ENCODE data around the gene ATE1.
"Not testable (repeated sequence)": the region's sequence is repeated elsewhere in the genome, so short reads cannot be mapped to it uniquely, and the experiment has no call there.

ATE1 gene

DNA sequence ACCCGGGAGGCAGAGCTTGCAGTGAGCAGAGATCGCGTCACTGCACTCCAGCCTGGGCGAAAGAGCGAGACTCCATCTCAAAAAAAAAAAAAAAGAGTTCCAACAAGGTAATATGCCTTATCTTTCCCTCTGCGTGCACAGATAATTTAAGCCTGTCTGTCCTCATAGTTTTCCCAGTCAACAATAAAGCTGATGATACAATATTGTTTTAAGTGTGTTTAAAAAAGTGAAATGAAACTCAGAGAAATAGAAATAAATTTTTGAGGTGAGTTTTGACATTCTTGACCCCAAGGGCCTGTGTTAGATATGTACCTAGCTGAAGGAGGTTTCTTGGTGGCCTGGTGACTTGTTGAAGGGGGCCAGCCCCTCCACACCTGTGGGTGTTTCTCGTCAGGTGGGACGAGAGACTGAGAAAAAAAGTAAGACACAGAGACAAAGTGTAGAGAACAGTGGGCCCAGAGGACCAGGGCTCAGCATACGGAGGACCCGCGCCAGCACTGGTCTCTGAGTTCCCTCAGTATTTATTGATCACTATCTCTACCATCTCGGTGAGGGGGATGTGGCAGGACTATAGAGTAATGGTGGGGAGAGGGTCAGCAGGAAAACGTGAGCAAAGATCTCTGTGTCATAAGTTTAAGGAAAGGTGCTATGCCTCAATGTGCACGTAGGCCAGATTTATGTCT lies 1.9 kb upstream of the ATE1 start:
- not testable (repeated sequence) for DNase-seq (ENCODE audit: low spot score)

DNA sequence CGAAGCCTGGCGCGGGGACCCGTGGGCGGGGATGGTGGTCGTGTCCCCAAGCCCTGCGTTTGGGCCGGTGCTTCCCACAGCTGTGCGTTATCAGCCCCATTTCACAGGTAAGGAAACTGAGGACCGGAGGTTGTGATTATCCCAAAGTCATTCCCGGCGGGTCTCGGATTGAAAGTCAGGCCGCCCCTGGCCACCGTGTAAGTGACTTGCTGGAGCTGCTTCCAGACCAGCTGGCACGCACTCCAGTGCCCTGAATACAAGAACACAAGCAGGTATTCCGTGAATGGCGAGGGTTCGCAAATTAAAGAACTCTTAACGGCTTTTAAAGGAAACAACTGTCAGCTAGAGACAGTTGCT lies 675 bp upstream of the ATE1 start:
- DNase-seq (ENCODE audit: low spot score) = no peak

DNA sequence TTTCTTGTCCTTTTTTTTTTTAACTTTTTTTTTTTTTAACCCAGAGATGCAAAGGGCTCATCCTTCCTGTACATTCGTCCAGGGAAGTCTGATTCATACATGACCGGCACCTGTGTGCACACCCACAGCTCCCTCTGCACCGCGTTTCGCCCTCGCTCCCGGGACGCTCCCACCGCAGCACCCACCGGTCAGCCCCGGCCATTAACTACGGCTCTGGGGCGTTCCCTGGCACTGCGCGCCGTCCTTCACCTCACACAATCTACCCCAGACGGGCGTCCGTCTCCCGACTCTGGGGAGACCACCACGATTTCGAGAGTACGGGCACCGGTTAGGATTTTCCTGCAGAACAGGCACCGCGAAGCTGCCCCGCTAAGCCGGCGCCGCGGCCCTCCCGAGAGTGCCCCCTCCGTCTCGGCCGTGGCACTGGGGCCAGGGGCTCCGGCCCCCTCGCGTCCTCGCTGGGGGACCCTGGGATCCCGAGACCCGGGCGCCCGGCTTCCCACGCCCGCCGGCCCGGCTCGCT lies 452 bp downstream of the ATE1 start:
- DNase-seq (ENCODE audit: low spot score) = peak; percentile 74

DNA sequence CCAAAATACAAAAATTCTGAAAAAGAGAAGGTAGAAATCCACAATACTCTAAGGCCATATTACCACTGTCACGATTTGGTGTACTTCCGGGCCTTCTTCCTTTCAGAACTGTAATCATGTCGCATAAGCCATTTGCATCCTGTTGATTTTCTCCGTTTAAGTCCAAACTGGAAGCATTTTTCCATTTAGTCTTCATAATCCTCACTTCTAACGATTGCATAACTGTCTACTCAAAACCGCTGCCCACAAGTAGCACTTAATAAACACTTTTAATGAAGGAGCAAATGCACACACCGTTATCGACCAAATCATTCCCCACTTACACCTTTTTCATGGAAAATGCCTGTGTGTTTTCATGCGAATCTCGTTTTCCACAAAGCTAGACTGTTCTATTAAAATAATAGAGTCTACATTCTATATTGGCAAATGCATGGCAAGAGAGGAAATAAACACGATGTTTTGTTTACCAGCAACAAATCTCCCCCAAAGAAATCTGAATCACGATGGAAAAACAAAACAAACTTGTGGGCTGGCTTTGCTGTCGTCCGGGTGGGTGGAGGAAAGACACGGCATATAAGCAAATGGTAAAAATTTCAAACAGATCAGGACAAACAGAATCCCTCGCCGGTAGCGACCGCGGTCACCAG lies 1.0 kb downstream of the ATE1 start:
- peak; percentile 54 for DNase-seq (ENCODE audit: low spot score)

DNA sequence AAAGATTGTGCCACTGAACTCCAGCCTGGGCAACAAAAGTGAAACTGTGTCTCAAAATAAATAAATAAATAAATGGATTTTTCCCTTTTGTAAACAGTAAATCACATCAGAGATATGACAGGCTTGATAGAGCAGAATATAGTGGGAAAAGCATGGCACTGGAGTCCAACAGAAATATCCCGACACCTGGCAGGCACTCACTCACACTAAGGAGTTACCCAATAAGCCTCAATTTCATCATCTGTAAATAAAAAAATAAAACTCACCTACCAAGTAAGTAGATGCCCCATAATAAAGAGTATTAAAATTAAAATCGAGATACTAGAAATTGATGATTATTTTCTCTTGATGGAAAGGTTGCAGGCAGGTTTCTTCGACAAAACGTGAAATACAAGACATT lies 1.7 kb downstream of the ATE1 start:
- no peak for DNase-seq (ENCODE audit: low spot score)

DNA sequence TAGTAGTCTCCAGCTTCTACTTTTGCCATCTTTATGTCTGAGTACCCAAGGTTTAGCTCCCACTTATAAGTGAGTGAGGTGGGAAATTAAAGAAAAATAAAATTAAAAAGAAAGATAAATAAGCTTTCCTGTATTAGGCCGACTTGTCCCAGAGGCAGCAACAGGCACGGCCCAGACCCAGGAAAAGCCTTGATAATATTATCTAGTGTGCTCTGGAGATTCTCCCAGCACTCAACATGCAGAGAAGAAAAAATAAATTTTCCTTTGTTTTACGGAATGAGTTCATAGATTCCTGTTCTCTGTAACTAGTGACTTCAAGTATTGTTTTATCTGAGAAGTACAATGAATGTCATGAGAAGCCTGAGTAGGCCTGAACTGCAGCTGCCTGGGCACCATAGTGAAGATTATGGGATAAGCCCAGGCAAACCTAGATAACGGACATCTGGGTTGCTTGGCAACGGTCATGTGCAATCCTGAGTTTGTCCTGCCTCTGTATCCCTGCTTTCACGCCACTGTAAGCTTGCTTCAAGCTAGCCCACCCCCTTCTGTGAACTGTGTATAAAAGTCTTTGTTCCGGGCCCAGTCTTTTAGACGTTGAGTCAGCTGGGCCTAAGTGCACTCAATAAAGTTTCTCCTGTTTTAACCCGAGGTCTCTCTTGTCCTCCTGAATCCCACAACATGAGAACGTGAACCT lies 6.4 kb downstream of the ATE1 start:
- no peak for DNase-seq (ENCODE audit: low spot score)

DNA sequence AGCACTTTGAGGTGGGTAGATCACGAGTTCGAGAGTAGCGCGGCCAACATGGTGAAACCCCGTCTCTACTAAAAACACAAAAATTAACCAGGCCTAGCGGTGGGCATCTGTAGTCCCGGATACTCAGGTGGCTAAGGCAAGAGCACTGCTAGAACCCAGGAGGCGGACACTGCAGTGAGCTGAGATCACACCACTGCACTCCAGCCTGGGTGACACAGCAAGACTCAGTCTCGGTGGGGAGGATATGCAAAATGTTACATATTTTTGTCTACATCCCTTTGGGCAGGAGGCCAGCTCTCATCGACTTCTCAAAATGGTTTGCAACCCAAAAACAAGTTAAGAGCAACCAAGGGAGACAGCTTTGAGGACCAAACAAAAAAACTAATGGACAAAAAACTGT lies 8.2 kb downstream of the ATE1 start:
- DNase-seq (ENCODE audit: low spot score) = no peak

DNA sequence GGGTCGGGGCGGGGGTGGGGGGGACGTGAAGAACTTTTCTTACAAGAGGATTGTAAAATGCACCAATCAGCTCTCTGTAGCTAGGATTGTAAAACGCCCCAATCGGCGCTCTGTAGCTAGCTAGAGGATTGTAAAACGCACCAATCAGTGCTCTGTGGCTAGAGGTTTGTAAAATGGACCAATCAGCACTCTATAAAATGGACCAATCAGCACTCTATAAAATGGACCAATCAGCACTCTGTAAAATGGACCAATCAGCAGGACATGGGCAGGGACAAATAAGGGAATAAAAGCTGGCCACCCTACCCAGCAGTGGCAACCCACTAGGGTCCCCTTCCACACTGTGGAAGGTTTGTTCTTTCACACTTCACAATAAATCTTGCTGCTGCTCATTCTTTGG lies 9.0 kb downstream of the ATE1 start:
- not testable (repeated sequence) for DNase-seq (ENCODE audit: low spot score)

DNA sequence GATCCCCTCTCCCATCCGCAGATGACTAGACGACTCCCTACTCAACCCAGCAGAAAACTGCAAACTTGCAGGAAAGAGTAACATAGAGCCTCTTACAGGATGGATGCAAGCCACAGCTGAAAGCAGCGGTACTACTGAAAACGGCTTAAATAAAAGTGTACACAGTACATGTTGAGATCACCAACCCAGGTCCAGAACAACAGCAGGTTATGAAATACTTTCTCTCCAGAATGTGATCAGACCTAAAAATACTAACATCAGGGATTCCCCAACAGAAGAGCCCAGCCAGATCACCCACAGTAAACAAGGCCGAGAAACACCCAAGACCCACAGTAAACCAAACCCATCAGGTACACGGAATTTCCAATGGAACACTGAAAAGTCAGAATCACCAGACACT lies 13.2 kb downstream of the ATE1 start:
- DNase-seq (ENCODE audit: low spot score) = no peak

DNA sequence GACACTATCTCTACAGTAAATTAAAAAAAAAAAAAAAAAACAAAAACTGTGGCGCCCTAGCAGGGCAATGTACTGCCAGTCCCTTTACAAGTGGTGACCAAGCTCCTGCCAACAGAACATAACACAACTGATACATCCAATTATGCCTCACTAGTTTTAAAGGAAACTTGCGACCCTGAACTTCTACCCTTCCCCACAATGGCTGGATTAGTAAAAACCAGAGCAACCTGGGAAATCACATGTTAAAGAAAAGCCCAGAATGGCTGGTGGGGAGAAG lies 16.5 kb downstream of the ATE1 start:
- no peak for DNase-seq (ENCODE audit: low spot score)

DNA sequence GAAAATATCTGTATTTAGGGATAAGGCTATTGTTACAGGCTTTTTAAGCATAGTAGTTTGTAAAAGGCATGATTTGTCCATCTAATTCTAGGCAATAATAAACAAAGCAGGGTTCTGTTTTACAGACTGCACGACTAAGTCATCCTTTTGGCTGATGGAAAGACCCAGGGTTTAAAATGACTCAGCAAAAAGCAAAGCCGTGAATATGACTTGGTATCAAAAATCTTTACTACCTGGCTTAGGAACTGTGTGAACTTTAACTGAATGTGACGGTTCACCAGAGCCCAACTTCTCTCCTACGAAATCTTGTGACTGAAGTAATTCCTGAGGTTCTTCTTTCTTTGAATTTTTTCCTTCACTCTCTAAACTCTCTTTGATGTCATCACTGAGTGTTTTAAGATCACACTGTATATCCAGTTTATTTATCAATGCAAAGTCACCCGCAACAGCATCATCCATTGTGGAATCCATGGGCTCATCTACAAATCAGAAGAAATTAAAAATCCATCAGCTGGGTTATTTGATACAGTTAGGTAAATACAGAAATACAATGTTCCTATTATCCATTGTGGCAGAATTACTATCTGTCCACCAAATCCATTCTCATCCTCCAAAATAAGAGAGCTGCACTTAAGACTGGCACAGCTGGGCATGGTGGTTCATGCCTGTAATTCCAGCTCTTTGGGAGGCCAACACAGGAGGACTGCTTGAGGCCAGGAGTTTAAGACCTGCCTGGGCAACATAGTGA lies 17.0 kb downstream of the ATE1 start:
- DNase-seq (ENCODE audit: low spot score) = peak; percentile 30

DNA sequence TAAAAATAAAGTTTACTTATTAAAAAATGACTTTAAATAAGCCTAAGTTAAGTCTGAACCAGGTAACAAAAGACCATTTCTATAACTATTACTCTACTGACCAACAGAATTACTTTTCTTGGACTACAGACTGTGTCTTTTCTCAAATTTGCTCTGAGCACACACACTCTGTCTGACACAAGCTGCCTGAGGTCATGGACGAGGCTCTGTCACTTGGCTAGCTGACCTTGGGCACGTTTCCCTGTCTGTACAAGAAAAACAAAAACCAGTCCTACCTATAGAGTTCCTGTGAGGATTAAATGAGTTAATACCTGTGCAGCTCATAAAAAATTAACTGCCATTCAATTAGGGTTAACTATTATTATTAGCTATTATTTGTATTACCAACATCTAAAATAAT lies 22.9 kb downstream of the ATE1 start:
- no peak for DNase-seq (ENCODE audit: low spot score)

DNA sequence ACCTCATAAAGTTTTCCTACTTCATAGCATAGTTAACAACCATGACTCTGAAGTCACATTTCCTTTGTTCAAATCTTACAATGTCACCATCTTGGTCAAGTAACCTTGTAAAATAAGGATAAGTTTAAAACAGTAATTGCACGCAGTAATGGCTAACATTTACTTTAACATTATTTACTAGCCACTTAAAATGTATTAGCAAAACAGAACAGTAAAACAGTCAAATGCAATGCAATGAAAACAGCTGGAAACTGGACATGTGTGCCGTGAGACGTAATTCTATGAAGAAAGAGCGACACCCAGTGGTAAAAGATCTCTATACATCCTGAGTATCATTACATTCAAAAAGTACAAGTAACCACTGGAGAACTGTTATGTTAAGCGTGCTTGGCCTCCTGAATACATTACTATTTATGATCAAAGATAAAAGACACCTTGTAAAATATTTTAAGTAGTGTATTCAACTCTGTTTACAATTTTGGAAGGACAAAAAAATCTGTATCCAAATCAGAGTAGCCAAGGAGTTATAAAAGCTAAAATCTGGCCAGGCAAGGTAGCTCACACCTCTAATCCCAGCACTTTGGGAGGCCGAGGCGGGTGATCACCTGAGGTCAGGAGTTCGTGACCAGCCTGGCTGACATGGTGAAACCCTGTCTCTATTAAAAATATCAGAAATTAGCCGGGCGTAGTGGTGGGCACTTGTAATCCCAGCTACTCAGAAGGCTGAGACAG lies 27.2 kb downstream of the ATE1 start:
- peak; percentile 74 for DNase-seq (ENCODE audit: low spot score)

DNA sequence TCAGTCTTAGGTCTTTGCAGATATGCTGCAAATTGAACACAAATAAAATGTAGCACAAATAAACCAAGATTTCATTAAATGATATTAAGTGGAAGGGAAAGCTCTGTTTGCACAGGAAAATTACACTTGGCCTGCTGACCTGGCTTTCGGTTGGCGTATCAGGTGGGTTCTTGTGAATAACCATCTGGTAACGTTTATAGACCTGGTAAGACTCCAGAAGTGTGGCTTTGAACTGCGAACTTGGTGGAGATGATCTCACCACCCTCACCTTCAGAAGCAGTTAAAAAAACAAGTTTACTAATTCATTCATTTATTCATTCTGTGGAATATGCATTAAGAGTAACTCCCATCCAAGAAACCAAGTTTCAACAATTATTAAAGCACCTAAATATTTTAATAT lies 28.1 kb downstream of the ATE1 start:
- no peak for DNase-seq (ENCODE audit: low spot score)

DNA sequence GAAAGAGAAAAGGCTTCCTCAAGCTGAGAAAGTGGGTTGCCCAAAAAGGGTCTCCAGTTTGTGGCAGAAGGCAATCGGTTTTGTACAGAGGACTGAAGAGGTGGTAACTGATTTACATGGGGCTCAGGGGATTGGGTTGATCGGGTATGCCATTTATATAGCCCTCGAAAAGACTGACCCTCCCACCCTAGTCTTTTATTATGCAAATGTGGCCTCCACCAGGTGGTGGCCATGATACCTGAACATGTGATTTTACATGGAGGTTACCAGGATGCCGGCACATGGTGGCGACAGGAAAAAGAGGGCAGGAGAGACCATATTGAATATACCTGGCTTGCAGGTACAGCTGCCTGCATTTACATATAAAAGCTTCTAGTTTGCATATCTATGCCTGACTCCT lies 36.7 kb downstream of the ATE1 start:
- no peak for DNase-seq (ENCODE audit: low spot score)

DNA sequence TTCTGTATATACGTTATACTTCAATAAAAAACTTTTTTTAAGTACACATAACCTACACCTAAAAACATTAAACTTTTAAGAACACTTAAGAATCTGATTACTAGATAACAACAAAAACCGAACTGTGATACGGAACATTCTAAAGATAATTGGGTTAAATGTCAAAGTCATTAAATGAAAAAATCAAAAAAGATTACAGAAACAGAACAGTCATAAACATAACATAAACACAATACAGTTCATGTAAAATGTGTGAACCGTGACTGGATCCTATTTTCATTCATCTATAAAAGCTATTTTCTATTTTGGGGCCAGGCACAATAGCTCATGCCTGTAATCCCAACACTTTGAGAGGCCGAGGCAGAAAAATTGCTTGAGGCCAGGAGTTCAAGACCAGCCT lies 38.6 kb downstream of the ATE1 start:
- DNase-seq (ENCODE audit: low spot score) = no peak

DNA sequence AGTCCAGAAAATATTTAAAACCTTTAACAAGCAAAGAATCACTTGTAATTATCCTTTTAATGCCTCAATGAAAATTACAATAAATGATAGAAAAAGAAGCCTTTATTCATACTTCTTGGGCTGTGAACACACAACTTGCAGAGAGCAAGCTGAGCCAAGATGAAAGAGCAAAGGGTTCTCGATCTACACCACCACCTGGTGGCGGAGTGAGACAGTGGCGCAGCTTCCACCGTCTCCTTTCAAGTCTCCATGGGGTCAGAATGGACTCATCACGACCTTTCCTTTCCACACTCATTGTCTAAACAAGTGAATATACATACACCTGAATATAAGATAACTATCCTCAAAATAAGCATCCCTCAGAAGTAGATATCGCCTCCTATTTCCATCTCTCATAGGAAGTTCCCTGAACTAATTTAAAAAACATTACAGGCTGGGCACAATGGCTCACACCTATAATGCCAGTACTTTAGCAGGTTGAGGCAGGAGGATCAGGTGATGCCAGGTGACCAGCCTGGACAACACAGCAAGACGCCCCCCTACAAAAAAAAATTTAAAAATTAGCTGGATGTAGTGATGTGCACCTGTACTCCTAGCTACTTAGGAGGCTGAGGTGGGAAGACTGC lies 40.7 kb downstream of the ATE1 start:
- DNase-seq (ENCODE audit: low spot score) = peak; percentile 80

DNA sequence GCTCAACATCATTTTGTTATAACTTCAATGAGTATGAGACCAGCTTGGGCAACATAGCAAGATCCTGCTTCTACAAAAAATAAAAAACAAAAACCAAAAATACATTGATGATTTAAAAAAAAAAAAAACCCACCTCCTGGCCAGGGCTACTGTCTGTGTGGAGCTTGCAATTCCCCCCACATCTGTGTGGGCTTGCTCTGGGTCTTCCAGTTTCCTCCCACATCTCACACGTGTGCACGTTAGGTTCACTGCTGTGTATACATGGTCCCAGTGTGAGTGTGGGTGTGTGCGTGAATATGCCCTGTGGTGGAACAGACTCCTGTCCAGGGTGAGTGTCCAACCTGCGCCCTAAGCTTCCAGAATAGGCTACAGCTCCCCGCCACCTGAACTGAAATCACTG lies 41.6 kb downstream of the ATE1 start:
- no peak for DNase-seq (ENCODE audit: low spot score)

DNA sequence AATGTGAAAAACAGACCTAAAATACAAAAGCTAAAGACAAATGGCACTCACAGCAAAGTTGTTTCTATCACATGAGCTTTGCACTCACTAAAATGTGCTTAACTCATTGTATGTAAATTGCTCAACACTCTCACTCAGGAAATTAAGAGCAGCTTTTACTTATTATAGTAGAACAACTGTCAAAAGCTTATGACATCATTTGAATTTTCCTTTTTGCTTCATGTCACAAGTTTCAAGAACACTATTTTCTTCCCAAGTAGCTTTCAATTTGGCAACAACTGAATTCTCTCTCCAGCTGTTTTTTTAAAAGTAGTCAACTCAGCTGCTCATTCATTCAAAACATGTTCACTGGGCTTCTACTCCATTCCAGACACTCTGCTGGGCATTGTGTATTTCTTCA lies 46.9 kb downstream of the ATE1 start:
- no peak for DNase-seq (ENCODE audit: low spot score)

DNA sequence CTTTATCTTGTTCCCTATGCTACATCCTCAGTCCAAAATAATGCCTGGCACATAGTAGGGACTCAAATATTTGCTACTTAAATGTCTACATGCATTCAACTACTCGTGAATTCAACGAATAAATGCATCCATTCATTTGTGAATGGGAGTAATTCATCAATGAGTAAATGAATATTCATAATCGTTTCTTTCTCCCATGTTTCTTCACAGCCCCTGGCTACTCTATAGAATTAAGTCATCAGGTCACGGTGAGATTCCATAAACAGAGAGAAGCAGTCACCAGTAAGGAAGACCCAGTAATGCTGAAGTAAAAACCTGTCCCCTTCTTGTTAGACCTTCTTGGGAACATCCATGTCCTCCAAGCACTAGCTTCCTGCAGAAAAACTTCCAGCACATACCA lies 48.4 kb downstream of the ATE1 start:
- DNase-seq (ENCODE audit: low spot score) = no peak

DNA sequence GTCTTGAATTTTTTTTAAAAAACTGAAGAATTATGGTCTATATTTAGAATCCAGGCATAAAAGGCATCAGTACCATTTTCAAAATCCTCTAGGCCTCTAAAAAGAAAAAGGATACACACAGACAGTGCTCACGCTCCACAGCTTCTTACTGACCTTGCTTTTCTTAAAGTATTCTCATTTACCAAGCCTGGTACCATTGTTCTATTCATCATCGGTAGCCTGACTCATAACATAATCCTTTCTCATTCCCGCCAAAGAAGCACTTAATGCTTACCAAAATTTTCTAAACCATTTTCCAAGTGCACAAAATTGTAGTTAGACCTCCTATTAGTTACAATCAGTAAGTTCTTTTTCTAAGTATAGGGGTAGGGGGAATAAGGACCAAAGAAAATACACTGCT lies 54.6 kb downstream of the ATE1 start:
- no peak for DNase-seq (ENCODE audit: low spot score)

DNA sequence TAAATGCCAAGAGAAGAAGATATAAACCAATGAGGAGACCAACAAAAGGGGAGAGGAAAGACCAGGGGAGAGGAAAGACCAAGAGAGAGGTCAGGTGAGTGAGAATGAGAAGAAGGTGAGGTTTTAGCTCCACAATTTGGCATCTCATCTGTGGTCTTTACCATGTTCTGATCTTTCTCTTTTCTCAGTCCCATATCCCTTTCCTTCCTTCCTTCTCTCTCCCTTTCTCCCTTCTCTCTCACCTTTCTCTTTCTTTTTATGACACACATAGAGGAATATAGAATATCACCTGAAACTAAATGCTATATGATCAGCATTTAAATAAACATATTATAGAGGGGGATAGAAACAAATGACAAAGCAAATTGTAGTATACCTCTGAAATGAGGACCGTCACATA lies 57.4 kb downstream of the ATE1 start:
- no peak for DNase-seq (ENCODE audit: low spot score)
